PC-9 (cell line): ENCODE results near the gene RFWD3.

Source experiments
- EZH2 ChIP-seq: fragments of 200-600 bp; sonication (generic); IDR thresholded peaks from 2 replicates; pipeline ENCODE4 v1.8.0; 2017; ENCODE audit warnings: antibody characterized with exemption, low read depth
- TF ChIP-seq, protein P1 (sequence below): fragments of 200-600 bp; sonication (generic); conservative IDR thresholded peaks from 2 replicates; pipeline ENCODE4 v1.6.1; 2017; ENCODE audit warnings: mixed run types, antibody characterized with exemption, mild to moderate bottlenecking, moderate library complexity

GRCh38 chr16:74585846-74586443 is 80.7 kb downstream of the RFWD3 start:
- TF ChIP-seq EZH2, result no peak
- TF ChIP-seq, protein P1, sequence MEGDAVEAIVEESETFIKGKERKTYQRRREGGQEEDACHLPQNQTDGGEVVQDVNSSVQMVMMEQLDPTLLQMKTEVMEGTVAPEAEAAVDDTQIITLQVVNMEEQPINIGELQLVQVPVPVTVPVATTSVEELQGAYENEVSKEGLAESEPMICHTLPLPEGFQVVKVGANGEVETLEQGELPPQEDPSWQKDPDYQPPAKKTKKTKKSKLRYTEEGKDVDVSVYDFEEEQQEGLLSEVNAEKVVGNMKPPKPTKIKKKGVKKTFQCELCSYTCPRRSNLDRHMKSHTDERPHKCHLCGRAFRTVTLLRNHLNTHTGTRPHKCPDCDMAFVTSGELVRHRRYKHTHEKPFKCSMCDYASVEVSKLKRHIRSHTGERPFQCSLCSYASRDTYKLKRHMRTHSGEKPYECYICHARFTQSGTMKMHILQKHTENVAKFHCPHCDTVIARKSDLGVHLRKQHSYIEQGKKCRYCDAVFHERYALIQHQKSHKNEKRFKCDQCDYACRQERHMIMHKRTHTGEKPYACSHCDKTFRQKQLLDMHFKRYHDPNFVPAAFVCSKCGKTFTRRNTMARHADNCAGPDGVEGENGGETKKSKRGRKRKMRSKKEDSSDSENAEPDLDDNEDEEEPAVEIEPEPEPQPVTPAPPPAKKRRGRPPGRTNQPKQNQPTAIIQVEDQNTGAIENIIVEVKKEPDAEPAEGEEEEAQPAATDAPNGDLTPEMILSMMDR, result no peak
